ENCODE data around the gene CACTIN.
"Not testable (repeated sequence)": the region's sequence is repeated elsewhere in the genome, so short reads cannot be mapped to it uniquely, and the experiment has no call there.

CACTIN gene

GRCh38 chr19:3652422-3652821 is 25.8 kb upstream of the CACTIN start:
- no peak overlapping the region for H3K4me3 ChIP-seq (replicated peaks in 1 of 2; ENCODE audit: low read depth in 2 of 2, low read length in 2 of 2)
- TF ChIP-seq CTCF (IDR thresholded peaks at IDR 0.05; ENCODE audit: low read depth, low read length), result no peak
- DNase-seq (ENCODE audit: low read depth in 2 of 2), result no peak

GRCh38 chr19:3651684-3652083 is 25.1 kb upstream of the CACTIN start:
- no peak for TF ChIP-seq CTCF (IDR thresholded peaks at IDR 0.05; ENCODE audit: low read depth, low read length)

GRCh38 chr19:3649888-3650287 is 23.3 kb upstream of the CACTIN start:
- DNase-seq (ENCODE audit: low read depth in 2 of 2), result no peak
- TF ChIP-seq CTCF (IDR thresholded peaks at IDR 0.05; ENCODE audit: low read depth, low read length), result no peak
- H3K4me3 ChIP-seq (replicated peaks in 1 of 2; ENCODE audit: low read depth in 2 of 2, low read length in 2 of 2), result no peak overlapping the region

More at GRCh38 chr19:3651684-3652083, 25.1 kb upstream of the CACTIN start:
- no peak for DNase-seq (ENCODE audit: low read depth in 2 of 2)
- no peak overlapping the region for H3K4me3 ChIP-seq (replicated peaks in 1 of 2; ENCODE audit: low read depth in 2 of 2, low read length in 2 of 2)

GRCh38 chr19:3648037-3648905 is 21.7 kb upstream of the CACTIN start:
- no peak overlapping the region for H3K4me3 ChIP-seq (replicated peaks in 1 of 2; ENCODE audit: low read depth in 2 of 2, low read length in 2 of 2)
- no peak for DNase-seq (ENCODE audit: low read depth in 2 of 2)
- TF ChIP-seq CTCF (IDR thresholded peaks at IDR 0.05; ENCODE audit: low read depth, low read length), result no peak

- not testable (repeated sequence) for H3K4me3 ChIP-seq (replicated peaks in 1 of 2; ENCODE audit: low read depth in 2 of 2, low read length in 2 of 2); DNase-seq (ENCODE audit: low read depth in 2 of 2)
Observed at GRCh38 chr19:3647102-3647501, 20.5 kb upstream of the CACTIN start.

- DNase-seq (ENCODE audit: low read depth in 2 of 2), result no peak
- TF ChIP-seq CTCF (IDR thresholded peaks at IDR 0.05; ENCODE audit: low read depth, low read length), result no peak
- no peak overlapping the region for H3K4me3 ChIP-seq (replicated peaks in 1 of 2; ENCODE audit: low read depth in 2 of 2, low read length in 2 of 2)
Observed at GRCh38 chr19:3646336-3647092, 19.9 kb upstream of the CACTIN start.

- no peak for DNase-seq (ENCODE audit: low read depth in 2 of 2)
- no peak for TF ChIP-seq CTCF (IDR thresholded peaks at IDR 0.05; ENCODE audit: low read depth, low read length)
- H3K4me3 ChIP-seq (replicated peaks in 1 of 2; ENCODE audit: low read depth in 2 of 2, low read length in 2 of 2), result no peak overlapping the region
Observed at GRCh38 chr19:3645726-3646125, 19.1 kb upstream of the CACTIN start.

Measured in cardiac fibroblast (primary cell).